Loucy (cell line): ENCODE data around the gene CDC42BPB.

Experiments
- EZH2phosphoT487 ChIP-seq: fragments of 200-600 bp; IDR thresholded peaks from 2 replicates; pipeline ENCODE4 v1.6.1; 2018; ENCODE audit warnings: antibody characterized with exemption, mild to moderate bottlenecking, moderate library complexity, borderline replicate concordance
- TF ChIP-seq, protein P1 (sequence below): fragments of 200-600 bp; sonication (generic); conservative IDR thresholded peaks from 2 replicates; pipeline ENCODE4 v1.5.1; 2014; ENCODE audit warnings: mild to moderate bottlenecking, antibody characterized with exemption, low read length

DNA sequence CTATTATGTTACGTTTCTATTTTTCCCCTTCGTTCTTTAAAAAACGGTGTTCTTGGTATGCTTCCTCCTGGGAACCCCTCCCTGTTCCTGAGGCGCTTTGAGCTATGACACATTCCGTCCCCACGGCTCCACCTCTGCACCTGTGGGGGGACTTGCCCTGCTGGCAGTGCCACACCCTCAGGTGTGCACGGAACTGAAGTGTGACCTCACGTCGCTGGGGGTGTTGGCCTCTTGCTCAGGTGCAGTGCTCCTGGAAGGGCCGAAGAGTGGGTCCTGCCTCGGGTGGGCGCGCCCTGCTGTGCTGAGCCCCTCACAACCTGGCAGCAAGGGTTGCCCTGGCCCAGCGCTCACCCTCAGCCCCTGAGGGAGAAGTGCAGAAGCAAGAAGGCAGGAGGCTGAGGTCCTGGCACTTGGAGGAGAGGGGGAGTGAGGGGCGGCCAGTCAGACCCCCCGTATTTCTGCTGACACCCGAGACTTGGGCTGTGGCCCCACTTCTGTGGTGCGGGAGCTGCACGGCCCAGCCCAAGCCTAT, 129.9 kb downstream of the CDC42BPB start:
- TF ChIP-seq, protein P1, sequence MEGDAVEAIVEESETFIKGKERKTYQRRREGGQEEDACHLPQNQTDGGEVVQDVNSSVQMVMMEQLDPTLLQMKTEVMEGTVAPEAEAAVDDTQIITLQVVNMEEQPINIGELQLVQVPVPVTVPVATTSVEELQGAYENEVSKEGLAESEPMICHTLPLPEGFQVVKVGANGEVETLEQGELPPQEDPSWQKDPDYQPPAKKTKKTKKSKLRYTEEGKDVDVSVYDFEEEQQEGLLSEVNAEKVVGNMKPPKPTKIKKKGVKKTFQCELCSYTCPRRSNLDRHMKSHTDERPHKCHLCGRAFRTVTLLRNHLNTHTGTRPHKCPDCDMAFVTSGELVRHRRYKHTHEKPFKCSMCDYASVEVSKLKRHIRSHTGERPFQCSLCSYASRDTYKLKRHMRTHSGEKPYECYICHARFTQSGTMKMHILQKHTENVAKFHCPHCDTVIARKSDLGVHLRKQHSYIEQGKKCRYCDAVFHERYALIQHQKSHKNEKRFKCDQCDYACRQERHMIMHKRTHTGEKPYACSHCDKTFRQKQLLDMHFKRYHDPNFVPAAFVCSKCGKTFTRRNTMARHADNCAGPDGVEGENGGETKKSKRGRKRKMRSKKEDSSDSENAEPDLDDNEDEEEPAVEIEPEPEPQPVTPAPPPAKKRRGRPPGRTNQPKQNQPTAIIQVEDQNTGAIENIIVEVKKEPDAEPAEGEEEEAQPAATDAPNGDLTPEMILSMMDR, result no peak
- no peak for TF ChIP-seq EZH2phosphoT487
